HepG2 (cell line): ENCODE results near the gene MZF1. TPM values are rescaled to one million over a fixed set of nuclear protein-coding genes. Genes with fewer than 3 reads are reported as not detected.
A peak's percentile ranks its signal among the peaks of the same experiment; 100 is the strongest.

Source experiments
- EHMT2 ChIP-seq: fragments of 200-600 bp; sonication (generic); IDR thresholded peaks from 2 replicates; pipeline ENCODE4 v1.7.0; 2017; ENCODE audit warnings: antibody characterized with exemption, low read depth, low read length, borderline replicate concordance
- ETV5 ChIP-seq: IDR thresholded peaks from 2 replicates; pipeline ENCODE4 v1.6.1; 2018; ENCODE audit warnings: missing biosample characterization, missing genetic modification reagents, inconsistent platforms, borderline replicate concordance
- JARID2 ChIP-seq: sonication (generic); formaldehyde crosslinking; IDR thresholded peaks from 2 replicates; pipeline ENCODE4 v1.8.1; 2023; ENCODE audit warnings: missing genetic modification reagents, inconsistent platforms; ENCODE audit not compliant: insufficient replicate concordance
- NFE2L1 ChIP-seq: sonication (generic); formaldehyde crosslinking; IDR thresholded peaks from 2 replicates; pipeline ENCODE4 v1.4.0; 2020; ENCODE audit warnings: missing genetic modification reagents, mild to moderate bottlenecking, borderline replicate concordance
- NR2F6 ChIP-seq, 2 experiments: IDR thresholded peaks; 2 replicates each; pipeline ENCODE4 v1.6.1; 2016; ENCODE audit warnings: antibody characterized with exemption in 1 of 2, mild to moderate bottlenecking in 1 of 2
- PITX1 ChIP-seq: sonication (generic); formaldehyde crosslinking; IDR thresholded peaks from 2 replicates; pipeline ENCODE4 v1.5.1; 2020; ENCODE audit warnings: mild to moderate bottlenecking, missing genetic modification reagents
- SRSF1 ChIP-seq: fragments of 200-400 bp; formaldehyde crosslinking; optimal IDR thresholded peaks from 2 replicates; pipeline ENCODE3; 2017; ENCODE audit warnings: mild to moderate bottlenecking, low read depth, low read length, moderate library complexity
- TRIM24 ChIP-seq: sonication (generic); formaldehyde crosslinking; IDR thresholded peaks from 2 replicates; pipeline ENCODE4 v1.8.0; 2022; ENCODE audit warnings: mild to moderate bottlenecking, missing genetic modification reagents
- XBP1 ChIP-seq: sonication (generic); formaldehyde crosslinking; IDR thresholded peaks from 2 replicates; pipeline ENCODE4 v1.5.0; 2020; ENCODE audit warnings: missing genetic modification reagents
- ZBTB42 ChIP-seq: sonication (generic); formaldehyde crosslinking; IDR thresholded peaks from 2 replicates; pipeline ENCODE4 v1.5.0; 2020; ENCODE audit warnings: mild to moderate bottlenecking, missing genetic modification reagents
- ZKSCAN1 ChIP-seq: fragments of 150-350 bp; IDR thresholded peaks from 2 replicates; pipeline ENCODE4 v1.6.1; 2014; ENCODE audit warnings: low read length
- ZNF260 ChIP-seq: sonication (generic); formaldehyde crosslinking; IDR thresholded peaks from 2 replicates; pipeline ENCODE4 v1.4.0; 2020; ENCODE audit warnings: missing genetic modification reagents, low read depth, mild to moderate bottlenecking, borderline replicate concordance
- ZNF615 ChIP-seq: sonication (generic); formaldehyde crosslinking; IDR thresholded peaks from 2 replicates; pipeline ENCODE4 v1.5.0; 2020; ENCODE audit warnings: mild to moderate bottlenecking, missing genetic modification reagents, borderline replicate concordance
- ZNF644 ChIP-seq: IDR thresholded peaks from 2 replicates; pipeline ENCODE4 v1.6.1; 2016; ENCODE audit warnings: low read depth
- ZNF672 ChIP-seq: sonication (generic); formaldehyde crosslinking; IDR thresholded peaks from 2 replicates; pipeline ENCODE4 v1.8.1; 2022; ENCODE audit warnings: missing genetic modification reagents
- ZSCAN25 ChIP-seq: sonication (generic); formaldehyde crosslinking; IDR thresholded peaks from 2 replicates; pipeline ENCODE4 v1.8.0; 2022; ENCODE audit warnings: mild to moderate bottlenecking, missing genetic modification reagents
- polyA plus RNA-seq, 8 experiments: library from polyadenylated mRNA; depleted of rRNA in 3 of 8; stranded (reverse) in 7 of 8; unstranded in 1 of 8; fragments of >200 nt; fragmentation: Illumina TruSeq in 4 of 8; extraction: Trizol in 4 of 8; gene quantifications; 2 replicates each; pipeline versions ENCODE4 v1.2.1 to v1.2.3, GENCODE V29; 2011 to 2016; ENCODE audit warnings: low read depth in 4 of 8, missing spikeins in 1 of 8, mixed read lengths in 1 of 8; ENCODE audit not compliant: insufficient read depth in 1 of 8
- total RNA-seq, 5 experiments: library from RNA; depleted of rRNA; stranded (reverse); fragments of >200 nt; fragmentation: Illumina TruSeq; extraction: Trizol; gene quantifications; 2 replicates each; pipeline ENCODE4 v1.2.3, GENCODE V29; 2016; ENCODE audit warnings: low read depth in 1 of 5
- TF ChIP-seq, protein P1 (sequence below): conservative IDR thresholded peaks from 2 replicates; pipeline ENCODE4 v1.6.1; 2018; ENCODE audit warnings: missing genetic modification reagents
- TF ChIP-seq, protein P2 (sequence below): sonication (generic); formaldehyde crosslinking; IDR thresholded peaks from 2 replicates; pipeline ENCODE4 v1.9.0; 2021; ENCODE audit warnings: missing genetic modification reagents, borderline replicate concordance
- TF ChIP-seq, protein P3 (sequence below): sonication (generic); formaldehyde crosslinking; conservative IDR thresholded peaks from 2 replicates; pipeline ENCODE4 v1.8.1; 2023; ENCODE audit warnings: missing genetic modification reagents
- TF ChIP-seq, protein P4 (sequence below): sonication (generic); formaldehyde crosslinking; IDR thresholded peaks from 2 replicates; pipeline ENCODE4 v1.5.0; 2020; ENCODE audit warnings: missing genetic modification reagents
- TF ChIP-seq, protein P5 (sequence below): sonication (generic); formaldehyde crosslinking; IDR thresholded peaks from 2 replicates; pipeline ENCODE4 v1.9.0; 2021; ENCODE audit warnings: missing genetic modification reagents, mild to moderate bottlenecking, borderline replicate concordance
- TF ChIP-seq, protein P6 (sequence below): IDR thresholded peaks from 2 replicates; pipeline ENCODE4 v1.6.1; 2016; ENCODE audit warnings: mild to moderate bottlenecking, missing biosample characterization, missing genetic modification reagents

MZF1 gene
- total and polyA plus RNA-seq, 2 of the 13 experiments (the other 11 are each of a cell fraction or from before 2014, with no cell fraction given): 3.1 to 8.1 TPM

DNA sequence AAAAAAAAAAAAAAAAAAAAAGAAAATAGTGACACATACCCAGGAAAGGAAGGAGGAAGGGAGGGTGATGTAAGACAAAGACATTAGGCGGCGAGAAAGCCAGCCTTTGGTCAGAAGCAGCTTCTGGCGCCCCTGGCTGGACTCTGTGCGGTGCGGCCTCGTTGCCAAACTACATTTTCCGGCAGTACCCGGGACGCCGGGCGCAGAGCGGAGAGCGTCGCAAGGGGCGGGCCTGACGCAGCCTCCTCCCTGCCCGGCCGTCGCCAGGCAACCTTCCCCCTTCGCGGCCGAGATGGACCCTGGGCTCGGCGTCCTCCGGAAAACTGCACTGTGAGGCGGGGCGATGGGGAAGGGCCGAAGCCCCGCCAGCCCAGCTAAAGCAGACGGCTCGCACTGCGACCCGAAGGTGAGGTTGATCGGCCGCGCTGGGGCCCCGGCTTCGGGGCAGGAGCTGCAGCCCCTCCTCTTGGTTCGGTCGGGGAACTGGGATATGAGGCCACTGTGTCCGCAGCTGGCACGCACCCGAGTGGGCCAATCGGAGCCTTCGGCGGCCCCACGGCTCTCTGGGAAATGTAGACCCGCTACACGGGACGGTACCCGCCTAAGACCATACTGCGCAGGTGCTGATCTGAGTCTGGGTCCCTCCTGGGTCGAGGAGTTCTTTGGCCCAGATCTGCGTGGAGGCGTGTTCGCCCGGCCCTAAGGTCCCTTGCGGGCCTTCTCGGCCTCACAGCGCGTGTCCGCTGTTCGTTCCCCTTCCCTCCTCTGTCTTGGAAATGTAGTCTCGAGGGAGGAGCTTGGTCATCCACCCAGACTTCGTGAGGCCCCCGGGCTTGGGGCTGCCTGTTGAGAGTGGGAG is 2.3 kb upstream of the MZF1 start (continued):
- TF ChIP-seq, protein P1, sequence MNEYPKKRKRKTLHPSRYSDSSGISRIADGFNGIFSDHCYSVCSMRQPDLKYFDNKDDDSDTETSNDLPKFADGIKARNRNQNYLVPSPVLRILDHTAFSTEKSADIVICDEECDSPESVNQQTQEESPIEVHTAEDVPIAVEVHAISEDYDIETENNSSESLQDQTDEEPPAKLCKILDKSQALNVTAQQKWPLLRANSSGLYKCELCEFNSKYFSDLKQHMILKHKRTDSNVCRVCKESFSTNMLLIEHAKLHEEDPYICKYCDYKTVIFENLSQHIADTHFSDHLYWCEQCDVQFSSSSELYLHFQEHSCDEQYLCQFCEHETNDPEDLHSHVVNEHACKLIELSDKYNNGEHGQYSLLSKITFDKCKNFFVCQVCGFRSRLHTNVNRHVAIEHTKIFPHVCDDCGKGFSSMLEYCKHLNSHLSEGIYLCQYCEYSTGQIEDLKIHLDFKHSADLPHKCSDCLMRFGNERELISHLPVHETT (CRISPR knock-in tag): no peak; the same call in 1 of the 2 replicates
- no peak for TF ChIP-seq ZNF644 (CRISPR knock-in tag)
- TF ChIP-seq, protein P2, sequence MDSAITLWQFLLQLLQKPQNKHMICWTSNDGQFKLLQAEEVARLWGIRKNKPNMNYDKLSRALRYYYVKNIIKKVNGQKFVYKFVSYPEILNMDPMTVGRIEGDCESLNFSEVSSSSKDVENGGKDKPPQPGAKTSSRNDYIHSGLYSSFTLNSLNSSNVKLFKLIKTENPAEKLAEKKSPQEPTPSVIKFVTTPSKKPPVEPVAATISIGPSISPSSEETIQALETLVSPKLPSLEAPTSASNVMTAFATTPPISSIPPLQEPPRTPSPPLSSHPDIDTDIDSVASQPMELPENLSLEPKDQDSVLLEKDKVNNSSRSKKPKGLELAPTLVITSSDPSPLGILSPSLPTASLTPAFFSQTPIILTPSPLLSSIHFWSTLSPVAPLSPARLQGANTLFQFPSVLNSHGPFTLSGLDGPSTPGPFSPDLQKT: no peak
- TF ChIP-seq, protein P3, sequence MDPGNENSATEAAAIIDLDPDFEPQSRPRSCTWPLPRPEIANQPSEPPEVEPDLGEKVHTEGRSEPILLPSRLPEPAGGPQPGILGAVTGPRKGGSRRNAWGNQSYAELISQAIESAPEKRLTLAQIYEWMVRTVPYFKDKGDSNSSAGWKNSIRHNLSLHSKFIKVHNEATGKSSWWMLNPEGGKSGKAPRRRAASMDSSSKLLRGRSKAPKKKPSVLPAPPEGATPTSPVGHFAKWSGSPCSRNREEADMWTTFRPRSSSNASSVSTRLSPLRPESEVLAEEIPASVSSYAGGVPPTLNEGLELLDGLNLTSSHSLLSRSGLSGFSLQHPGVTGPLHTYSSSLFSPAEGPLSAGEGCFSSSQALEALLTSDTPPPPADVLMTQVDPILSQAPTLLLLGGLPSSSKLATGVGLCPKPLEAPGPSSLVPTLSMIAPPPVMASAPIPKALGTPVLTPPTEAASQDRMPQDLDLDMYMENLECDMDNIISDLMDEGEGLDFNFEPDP (CRISPR knock-in tag): no peak
- TF ChIP-seq, protein P4, sequence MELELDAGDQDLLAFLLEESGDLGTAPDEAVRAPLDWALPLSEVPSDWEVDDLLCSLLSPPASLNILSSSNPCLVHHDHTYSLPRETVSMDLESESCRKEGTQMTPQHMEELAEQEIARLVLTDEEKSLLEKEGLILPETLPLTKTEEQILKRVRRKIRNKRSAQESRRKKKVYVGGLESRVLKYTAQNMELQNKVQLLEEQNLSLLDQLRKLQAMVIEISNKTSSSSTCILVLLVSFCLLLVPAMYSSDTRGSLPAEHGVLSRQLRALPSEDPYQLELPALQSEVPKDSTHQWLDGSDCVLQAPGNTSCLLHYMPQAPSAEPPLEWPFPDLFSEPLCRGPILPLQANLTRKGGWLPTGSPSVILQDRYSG (CRISPR knock-in tag): peak; percentile 75; the same call in 1 of the 2 replicates
- TF ChIP-seq ETV5 (CRISPR knock-in tag): no peak
- TF ChIP-seq NFE2L1: peak; percentile 82; the same call in 1 of the 2 replicates
- TF ChIP-seq ZNF260 (CRISPR knock-in tag): no peak
- no peak for TF ChIP-seq ZNF672
- TF ChIP-seq ZSCAN25: peak; percentile 61; the same call in 1 of the 2 replicates
- TF ChIP-seq SRSF1: peak; percentile 80
- TF ChIP-seq, protein P5, sequence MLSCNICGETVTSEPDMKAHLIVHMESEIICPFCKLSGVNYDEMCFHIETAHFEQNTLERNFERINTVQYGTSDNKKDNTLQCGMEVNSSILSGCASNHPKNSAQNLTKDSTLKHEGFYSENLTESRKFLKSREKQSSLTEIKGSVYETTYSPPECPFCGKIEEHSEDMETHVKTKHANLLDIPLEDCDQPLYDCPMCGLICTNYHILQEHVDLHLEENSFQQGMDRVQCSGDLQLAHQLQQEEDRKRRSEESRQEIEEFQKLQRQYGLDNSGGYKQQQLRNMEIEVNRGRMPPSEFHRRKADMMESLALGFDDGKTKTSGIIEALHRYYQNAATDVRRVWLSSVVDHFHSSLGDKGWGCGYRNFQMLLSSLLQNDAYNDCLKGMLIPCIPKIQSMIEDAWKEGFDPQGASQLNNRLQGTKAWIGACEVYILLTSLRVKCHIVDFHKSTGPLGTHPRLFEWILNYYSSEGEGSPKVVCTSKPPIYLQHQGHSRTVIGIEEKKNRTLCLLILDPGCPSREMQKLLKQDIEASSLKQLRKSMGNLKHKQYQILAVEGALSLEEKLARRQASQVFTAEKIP: no peak
- TF ChIP-seq, protein P6, sequence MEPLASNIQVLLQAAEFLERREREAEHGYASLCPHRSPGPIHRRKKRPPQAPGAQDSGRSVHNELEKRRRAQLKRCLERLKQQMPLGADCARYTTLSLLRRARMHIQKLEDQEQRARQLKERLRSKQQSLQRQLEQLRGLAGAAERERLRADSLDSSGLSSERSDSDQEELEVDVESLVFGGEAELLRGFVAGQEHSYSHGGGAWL: peak; percentile 67
- TF ChIP-seq TRIM24 (CRISPR knock-in tag): no peak
- TF ChIP-seq NR2F6 (IDR thresholded peaks at IDR 0.05): no peak
- TF ChIP-seq NR2F6 (CRISPR knock-in tag; IDR thresholded peaks at IDR 0.05): no peak
- peak; percentile 52; the same call in 1 of the 2 replicates for TF ChIP-seq PITX1
- peak; percentile 22 for TF ChIP-seq JARID2 (CRISPR knock-in tag)
- TF ChIP-seq ZNF615: no peak
- no peak for TF ChIP-seq ZBTB42
- TF ChIP-seq XBP1 (CRISPR knock-in tag): no peak
- no peak for TF ChIP-seq EHMT2
- TF ChIP-seq ZKSCAN1: no peak
